Fibroblast of lung (primary cell): ENCODE data around the gene G3BP2.

ENCODE experiments used
- CTCF ChIP-seq, 2 donors: IDR thresholded peaks in 1 of 2; conservative IDR thresholded peaks in 1 of 2; 1 replicate in 1 of 2; 2 replicates in 1 of 2; pipeline ENCODE4 v1.5.1; 2011 to 2012; ENCODE audit warnings: low read length in 2 of 2, control low read depth in 1 of 2, inconsistent platforms in 1 of 2, low read depth in 1 of 2, mild to moderate bottlenecking in 1 of 2
- EZH2 ChIP-seq: IDR thresholded peaks from 2 replicates; pipeline ENCODE4 v1.5.1; 2012; ENCODE audit warnings: low read length, control low read depth, mild to moderate bottlenecking; ENCODE audit errors: missing control alignments

GRCh38 chr4:75679876-75680575 is 6.8 kb upstream of the G3BP2 start:
- no peak for TF ChIP-seq CTCF (conservative IDR thresholded peaks at IDR 0.05 in 1 of 2, IDR thresholded peaks at IDR 0.05 in 1 of 2; ENCODE audit: low read depth in 1 of 2, low read length in 2 of 2)
- no peak for TF ChIP-seq EZH2
